Measurements from ENCODE around the gene ATP10A. TPM values are rescaled to one million over a fixed set of nuclear protein-coding genes. Genes with fewer than 3 reads are reported as not detected.

The ATP10A gene
- polyA plus RNA-seq, 1 of the 3 experiments (the other 2 are of a cell fraction) = not detected

- 56% methylated on average over 10 of the region's 10 CpGs for WGBS (ENCODE audit: low lambda C conversion rate)
Observed at GRCh38 chr15:25743548-25744275, 119.4 kb downstream of the ATP10A start.

DNA sequence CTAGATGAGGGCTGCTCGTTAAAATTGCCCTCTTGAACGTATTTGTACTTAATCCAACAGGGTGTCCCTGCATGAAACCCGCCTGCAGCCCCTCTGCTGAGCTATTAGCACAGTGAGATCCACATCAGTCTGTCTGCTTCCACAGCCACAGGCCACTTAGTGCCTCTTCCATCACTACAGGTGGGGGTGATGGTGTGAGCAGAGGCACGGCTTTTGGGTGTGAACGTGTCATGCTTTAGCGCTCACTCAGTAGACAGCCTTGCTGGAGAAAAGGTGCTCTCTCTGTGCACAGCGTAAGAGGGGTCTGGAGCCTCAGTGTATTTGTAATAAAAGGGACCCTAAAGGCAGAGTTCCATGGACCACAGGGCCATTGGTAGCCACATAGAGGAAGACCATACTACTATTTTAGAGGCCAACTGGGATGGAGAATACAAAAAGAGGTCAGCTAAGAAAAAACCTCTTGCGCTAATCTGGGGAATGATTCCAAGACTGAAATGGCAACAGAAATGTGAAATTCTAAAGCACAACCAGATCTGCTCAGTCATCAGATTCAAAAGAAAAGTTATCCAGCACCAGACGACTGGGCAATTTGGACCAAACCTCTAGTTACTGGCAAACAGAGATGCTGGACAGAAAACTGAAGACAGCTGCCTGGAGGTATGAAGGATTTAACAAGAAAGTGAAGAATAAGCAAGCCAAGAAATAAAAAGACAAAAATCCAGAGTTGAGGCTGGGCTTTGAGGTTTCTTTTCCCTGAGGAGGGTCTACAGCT lies 120.2 kb downstream of the ATP10A start:
- H3F3A ChIP-seq (replicated peaks; ENCODE audit: insufficient read depth) = no peaks in the 10 kb centered on the region
- ChIA-PET POLR2A (no interaction called here), CTCF (interaction anchor here (1.1 to 2.9 kb wide), 3 partner anchors 33 to 207 kb away, joined by 3 to 19 read pairs (median 4); no protein-coding TSS in a partner anchor)
- no peaks in the 10 kb centered on the region for H3K36me3 ChIP-seq (replicated peaks in 1 of 2; ENCODE audit: control insufficient read depth in 1 of 2, insufficient read depth in 2 of 2, low read length in 1 of 2)
- no peak overlapping the region for H2AFZ ChIP-seq (ENCODE audit: low read depth)
- H4K20me1 ChIP-seq (ENCODE audit: insufficient read depth) = no peaks in the 10 kb centered on the region
- TF ChIP-seq, protein P1, sequence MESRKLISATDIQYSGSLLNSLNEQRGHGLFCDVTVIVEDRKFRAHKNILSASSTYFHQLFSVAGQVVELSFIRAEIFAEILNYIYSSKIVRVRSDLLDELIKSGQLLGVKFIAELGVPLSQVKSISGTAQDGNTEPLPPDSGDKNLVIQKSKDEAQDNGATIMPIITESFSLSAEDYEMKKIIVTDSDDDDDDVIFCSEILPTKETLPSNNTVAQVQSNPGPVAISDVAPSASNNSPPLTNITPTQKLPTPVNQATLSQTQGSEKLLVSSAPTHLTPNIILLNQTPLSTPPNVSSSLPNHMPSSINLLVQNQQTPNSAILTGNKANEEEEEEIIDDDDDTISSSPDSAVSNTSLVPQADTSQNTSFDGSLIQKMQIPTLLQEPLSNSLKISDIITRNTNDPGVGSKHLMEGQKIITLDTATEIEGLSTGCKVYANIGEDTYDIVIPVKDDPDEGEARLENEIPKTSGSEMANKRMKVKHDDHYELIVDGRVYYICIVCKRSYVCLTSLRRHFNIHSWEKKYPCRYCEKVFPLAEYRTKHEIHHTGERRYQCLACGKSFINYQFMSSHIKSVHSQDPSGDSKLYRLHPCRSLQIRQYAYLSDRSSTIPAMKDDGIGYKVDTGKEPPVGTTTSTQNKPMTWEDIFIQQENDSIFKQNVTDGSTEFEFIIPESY (IDR thresholded peaks at IDR 0.05; ENCODE audit: borderline replicate concordance, low read depth) = no peak
- no peak for TF ChIP-seq SMC3 (IDR thresholded peaks at IDR 0.05; ENCODE audit: low read depth, low read length)
- no peak for TF ChIP-seq IRF3 (IDR thresholded peaks at IDR 0.05; ENCODE audit: low read depth, low read length)
- TF ChIP-seq NFIC (IDR thresholded peaks at IDR 0.05; ENCODE audit: borderline replicate concordance) = no peak
- TF ChIP-seq YY1 (IDR thresholded peaks at IDR 0.05; ENCODE audit: low read depth) = no peak
- no peak for TF ChIP-seq POLR2AphosphoS5 (IDR thresholded peaks at IDR 0.05; ENCODE audit: low read depth, low read length)
- TF ChIP-seq GABPA (IDR thresholded peaks at IDR 0.05; ENCODE audit: low read depth) = no peak
- TF ChIP-seq TCF12 (IDR thresholded peaks at IDR 0.05) = no peak
- TF ChIP-seq TAF1 (IDR thresholded peaks at IDR 0.05; ENCODE audit: borderline replicate concordance, low read depth, low read length) = no peak
- TF ChIP-seq FOSL2 (IDR thresholded peaks at IDR 0.05; ENCODE audit: borderline replicate concordance, low read depth) = no peak
- TF ChIP-seq FOXJ3 (CRISPR knock-in tag; IDR thresholded peaks at IDR 0.05) = no peak
- no peak for TF ChIP-seq ELF1 (IDR thresholded peaks at IDR 0.05)
- no peak for TF ChIP-seq JUND (IDR thresholded peaks at IDR 0.05)
- TF ChIP-seq, protein P2, sequence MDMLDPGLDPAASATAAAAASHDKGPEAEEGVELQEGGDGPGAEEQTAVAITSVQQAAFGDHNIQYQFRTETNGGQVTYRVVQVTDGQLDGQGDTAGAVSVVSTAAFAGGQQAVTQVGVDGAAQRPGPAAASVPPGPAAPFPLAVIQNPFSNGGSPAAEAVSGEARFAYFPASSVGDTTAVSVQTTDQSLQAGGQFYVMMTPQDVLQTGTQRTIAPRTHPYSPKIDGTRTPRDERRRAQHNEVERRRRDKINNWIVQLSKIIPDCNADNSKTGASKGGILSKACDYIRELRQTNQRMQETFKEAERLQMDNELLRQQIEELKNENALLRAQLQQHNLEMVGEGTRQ (IDR thresholded peaks at IDR 0.05; ENCODE audit: borderline replicate concordance, low read depth, low read length) = no peak
- TF ChIP-seq, protein P3, sequence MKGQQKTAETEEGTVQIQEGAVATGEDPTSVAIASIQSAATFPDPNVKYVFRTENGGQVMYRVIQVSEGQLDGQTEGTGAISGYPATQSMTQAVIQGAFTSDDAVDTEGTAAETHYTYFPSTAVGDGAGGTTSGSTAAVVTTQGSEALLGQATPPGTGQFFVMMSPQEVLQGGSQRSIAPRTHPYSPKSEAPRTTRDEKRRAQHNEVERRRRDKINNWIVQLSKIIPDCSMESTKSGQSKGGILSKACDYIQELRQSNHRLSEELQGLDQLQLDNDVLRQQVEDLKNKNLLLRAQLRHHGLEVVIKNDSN (IDR thresholded peaks at IDR 0.05; ENCODE audit: borderline replicate concordance, low read depth) = no peak
- no peak for DNase-seq
- WGBS (ENCODE audit: low lambda C conversion rate) = 38% methylated on average over 8 of the region's 9 CpGs
- no peak overlapping the region for H3K4me3 ChIP-seq (ENCODE audit: low read depth in 2 of 2, low read length in 1 of 2)
- H3K27me3 ChIP-seq (ENCODE audit: insufficient read depth) = no peaks in the 10 kb centered on the region
- no peak overlapping the region for H3K4me2 ChIP-seq
- no peaks in the 10 kb centered on the region for H3K9me2 ChIP-seq
- no peaks in the 10 kb centered on the region for H3K9me3 ChIP-seq
- H3K9ac ChIP-seq = no peak overlapping the region
- H3K79me2 ChIP-seq (ENCODE audit: insufficient read depth) = no peaks in the 10 kb centered on the region
- H3K27ac ChIP-seq (ENCODE audit: low read depth in 2 of 2, low read length in 1 of 2) = no peak overlapping the region
- no peaks in the 10 kb centered on the region; a peak in 1 of 4 replicates for H3K4me1 ChIP-seq (ENCODE audit: control insufficient read depth in 1 of 2, insufficient read depth in 2 of 2, low read depth in 1 of 2, low read length in 1 of 2)

More at GRCh38 chr15:25743548-25744275, 119.4 kb downstream of the ATP10A start:
- H3K9me3 ChIP-seq = no peaks in the 10 kb centered on the region
- ChIA-PET CTCF (interaction anchor here (1.0 to 2.0 kb wide), 4 partner anchors 34 to 207 kb away, joined by 3 to 10 read pairs (median 4); no protein-coding TSS in a partner anchor), POLR2A (no interaction called here)
- no peaks in the 10 kb centered on the region for H3K27me3 ChIP-seq (ENCODE audit: insufficient read depth)
- no peak overlapping the region for H3K9ac ChIP-seq
- no peak overlapping the region for H3K4me2 ChIP-seq
- no peak overlapping the region for H3K27ac ChIP-seq (ENCODE audit: low read depth in 2 of 2, low read length in 1 of 2)
- DNase-seq = no peak
- H3F3A ChIP-seq (replicated peaks; ENCODE audit: insufficient read depth) = no peaks in the 10 kb centered on the region
- H2AFZ ChIP-seq (ENCODE audit: low read depth) = no peak overlapping the region
- no peaks in the 10 kb centered on the region; a peak in 1 of 4 replicates for H3K4me1 ChIP-seq (ENCODE audit: control insufficient read depth in 1 of 2, insufficient read depth in 2 of 2, low read depth in 1 of 2, low read length in 1 of 2)
- H3K36me3 ChIP-seq (replicated peaks in 1 of 2; ENCODE audit: control insufficient read depth in 1 of 2, insufficient read depth in 2 of 2, low read length in 1 of 2) = no peaks in the 10 kb centered on the region
- H4K20me1 ChIP-seq (ENCODE audit: insufficient read depth) = no peaks in the 10 kb centered on the region
- H3K79me2 ChIP-seq (ENCODE audit: insufficient read depth) = no peaks in the 10 kb centered on the region
- TF ChIP-seq ELF1 (IDR thresholded peaks at IDR 0.05) (no peak), EP300 (IDR thresholded peaks at IDR 0.05; ENCODE audit: borderline replicate concordance in 1 of 2, low read depth in 1 of 2, low read length in 1 of 2) (no peak), MEF2A (IDR thresholded peaks at IDR 0.05; ENCODE audit: borderline replicate concordance, low read depth) (no peak), EZH2phosphoT487 (IDR thresholded peaks at IDR 0.05; ENCODE audit: borderline replicate concordance, low read depth) (no peak)
- TF ChIP-seq, protein P1 (IDR thresholded peaks at IDR 0.05; ENCODE audit: borderline replicate concordance, low read depth) = no peak
- H3K4me3 ChIP-seq (ENCODE audit: low read depth in 2 of 2, low read length in 1 of 2) = no peak overlapping the region
- H3K9me2 ChIP-seq = no peaks in the 10 kb centered on the region
